ENCODE data around the gene MYLK4.

Gene MYLK4

GRCh38 chr6:2750832-2751231 lies at the start of gene MYLK4:
MYLK4 (minus strand) TSS chr6:2750922; CDS start chr6:2749294, 1,628 bp downstream.
- Histone ChIP-seq H3K27me3 (ENCODE audit: control insufficient read depth in 1 of 2, insufficient read depth in 2 of 2, low read length in 2 of 2) (no peaks in the 10 kb centered on the region), H3K36me3 (ENCODE audit: insufficient read depth, low read length) (no peaks in the 10 kb centered on the region), H3K4me3 (ENCODE audit: low read depth in 1 of 2, low read length in 2 of 2) (peak within 1 kb of the TSS in 1 of 2 donors; percentile 17), H3K4me1 (ENCODE audit: insufficient read depth, low read length) (peaks cover 4% of the 10 kb centered on the region), H3K9me3 (ENCODE audit: low read length) (no peaks in the 10 kb centered on the region), H3K27ac (ENCODE audit: low read depth, low read length) (no peak within 1 kb of the TSS), H3K9ac (ENCODE audit: low read length) (no peak within 1 kb of the TSS)

GRCh38 chr6:2799936-2800527 lies 49.3 kb upstream of the MYLK4 start:
- Histone ChIP-seq H3K4me1 (ENCODE audit: insufficient read depth, low read length) (no peaks in the 10 kb centered on the region), H3K9ac (ENCODE audit: low read length) (no peak overlapping the region), H3K36me3 (ENCODE audit: insufficient read depth, low read length) (no peaks in the 10 kb centered on the region), H3K27me3 (ENCODE audit: control insufficient read depth in 1 of 2, insufficient read depth in 2 of 2, low read length in 2 of 2) (no peaks in the 10 kb centered on the region), H3K4me3 (ENCODE audit: low read depth in 1 of 2, low read length in 2 of 2) (no peak overlapping the region), H3K9me3 (ENCODE audit: low read length) (no peaks in the 10 kb centered on the region), H3K27ac (ENCODE audit: low read depth, low read length) (no peak overlapping the region)

- no peaks in the 10 kb centered on the region for H3K27me3 ChIP-seq (ENCODE audit: control insufficient read depth in 1 of 2, insufficient read depth in 2 of 2, low read length in 2 of 2)
- no peaks in the 10 kb centered on the region for H3K9me3 ChIP-seq (ENCODE audit: low read length)
- H3K4me1 ChIP-seq (ENCODE audit: insufficient read depth, low read length) = no peaks in the 10 kb centered on the region
- no peak overlapping the region for H3K27ac ChIP-seq (ENCODE audit: low read depth, low read length)
- H3K9ac ChIP-seq (ENCODE audit: low read length) = no peak overlapping the region
- H3K36me3 ChIP-seq (ENCODE audit: insufficient read depth, low read length) = no peaks in the 10 kb centered on the region
- H3K4me3 ChIP-seq (ENCODE audit: low read depth in 1 of 2, low read length in 2 of 2) = no peak overlapping the region
Observed at GRCh38 chr6:2798586-2799134, 47.9 kb upstream of the MYLK4 start.

GRCh38 chr6:2797564-2798031 lies 46.9 kb upstream of the MYLK4 start:
- Histone ChIP-seq H3K4me3 (ENCODE audit: low read depth in 1 of 2, low read length in 2 of 2) (no peak overlapping the region), H3K9ac (ENCODE audit: low read length) (no peak overlapping the region), H3K36me3 (ENCODE audit: insufficient read depth, low read length) (no peaks in the 10 kb centered on the region), H3K27ac (ENCODE audit: low read depth, low read length) (no peak overlapping the region), H3K27me3 (ENCODE audit: control insufficient read depth in 1 of 2, insufficient read depth in 2 of 2, low read length in 2 of 2) (no peaks in the 10 kb centered on the region), H3K4me1 (ENCODE audit: insufficient read depth, low read length) (no peaks in the 10 kb centered on the region), H3K9me3 (ENCODE audit: low read length) (no peaks in the 10 kb centered on the region)

- H3K4me1 ChIP-seq (ENCODE audit: insufficient read depth, low read length) = no peaks in the 10 kb centered on the region
- H3K9ac ChIP-seq (ENCODE audit: low read length) = no peak overlapping the region
- H3K27me3 ChIP-seq (ENCODE audit: control insufficient read depth in 1 of 2, insufficient read depth in 2 of 2, low read length in 2 of 2) = no peaks in the 10 kb centered on the region
- H3K27ac ChIP-seq (ENCODE audit: low read depth, low read length) = no peak overlapping the region
- H3K9me3 ChIP-seq (ENCODE audit: low read length) = no peaks in the 10 kb centered on the region
- no peak overlapping the region for H3K4me3 ChIP-seq (ENCODE audit: low read depth in 1 of 2, low read length in 2 of 2)
- no peaks in the 10 kb centered on the region for H3K36me3 ChIP-seq (ENCODE audit: insufficient read depth, low read length)
Observed at GRCh38 chr6:2796861-2797260, 46.1 kb upstream of the MYLK4 start.

GRCh38 chr6:2795956-2796355 lies 45.2 kb upstream of the MYLK4 start:
- Histone ChIP-seq H3K27ac (ENCODE audit: low read depth, low read length) (no peak overlapping the region), H3K27me3 (ENCODE audit: control insufficient read depth in 1 of 2, insufficient read depth in 2 of 2, low read length in 2 of 2) (no peaks in the 10 kb centered on the region), H3K36me3 (ENCODE audit: insufficient read depth, low read length) (no peaks in the 10 kb centered on the region), H3K4me1 (ENCODE audit: insufficient read depth, low read length) (peaks cover 8% of the 10 kb centered on the region), H3K4me3 (ENCODE audit: low read depth in 1 of 2, low read length in 2 of 2) (no peak overlapping the region), H3K9me3 (ENCODE audit: low read length) (no peaks in the 10 kb centered on the region), H3K9ac (ENCODE audit: low read length) (no peak overlapping the region)

GRCh38 chr6:2795162-2795561 lies 44.4 kb upstream of the MYLK4 start:
- H3K36me3 ChIP-seq (ENCODE audit: insufficient read depth, low read length) = no peaks in the 10 kb centered on the region
- no peaks in the 10 kb centered on the region for H3K27me3 ChIP-seq (ENCODE audit: control insufficient read depth in 1 of 2, insufficient read depth in 2 of 2, low read length in 2 of 2)
- H3K4me1 ChIP-seq (ENCODE audit: insufficient read depth, low read length) = peaks cover 16% of the 10 kb centered on the region
- no peak overlapping the region for H3K4me3 ChIP-seq (ENCODE audit: low read depth in 1 of 2, low read length in 2 of 2)
- no peak overlapping the region for H3K27ac ChIP-seq (ENCODE audit: low read depth, low read length)
- H3K9ac ChIP-seq (ENCODE audit: low read length) = no peak overlapping the region
- no peaks in the 10 kb centered on the region for H3K9me3 ChIP-seq (ENCODE audit: low read length)

GRCh38 chr6:2794171-2794730 lies 43.5 kb upstream of the MYLK4 start:
- Histone ChIP-seq H3K4me3 (ENCODE audit: low read depth in 1 of 2, low read length in 2 of 2) (no peak overlapping the region), H3K27ac (ENCODE audit: low read depth, low read length) (no peak overlapping the region), H3K9me3 (ENCODE audit: low read length) (no peaks in the 10 kb centered on the region), H3K36me3 (ENCODE audit: insufficient read depth, low read length) (no peaks in the 10 kb centered on the region), H3K27me3 (ENCODE audit: control insufficient read depth in 1 of 2, insufficient read depth in 2 of 2, low read length in 2 of 2) (no peaks in the 10 kb centered on the region), H3K4me1 (ENCODE audit: insufficient read depth, low read length) (peaks cover 18% of the 10 kb centered on the region), H3K9ac (ENCODE audit: low read length) (no peak overlapping the region)

- H3K9me3 ChIP-seq (ENCODE audit: low read length) = no peaks in the 10 kb centered on the region
- H3K4me1 ChIP-seq (ENCODE audit: insufficient read depth, low read length) = peaks cover 18% of the 10 kb centered on the region
- no peaks in the 10 kb centered on the region for H3K27me3 ChIP-seq (ENCODE audit: control insufficient read depth in 1 of 2, insufficient read depth in 2 of 2, low read length in 2 of 2)
- H3K36me3 ChIP-seq (ENCODE audit: insufficient read depth, low read length) = no peaks in the 10 kb centered on the region
- H3K9ac ChIP-seq (ENCODE audit: low read length) = no peak overlapping the region
- H3K4me3 ChIP-seq (ENCODE audit: low read depth in 1 of 2, low read length in 2 of 2) = no peak overlapping the region
- no peak overlapping the region for H3K27ac ChIP-seq (ENCODE audit: low read depth, low read length)
Observed at GRCh38 chr6:2793534-2794151, 42.9 kb upstream of the MYLK4 start.

- Histone ChIP-seq H3K9ac (ENCODE audit: low read length) (no peak overlapping the region), H3K4me1 (ENCODE audit: insufficient read depth, low read length) (peaks cover 18% of the 10 kb centered on the region), H3K9me3 (ENCODE audit: low read length) (no peaks in the 10 kb centered on the region), H3K27ac (ENCODE audit: low read depth, low read length) (no peak overlapping the region), H3K36me3 (ENCODE audit: insufficient read depth, low read length) (no peaks in the 10 kb centered on the region), H3K27me3 (ENCODE audit: control insufficient read depth in 1 of 2, insufficient read depth in 2 of 2, low read length in 2 of 2) (no peaks in the 10 kb centered on the region), H3K4me3 (ENCODE audit: low read depth in 1 of 2, low read length in 2 of 2) (no peak overlapping the region)
Observed at GRCh38 chr6:2792330-2793110, 41.8 kb upstream of the MYLK4 start.

GRCh38 chr6:2791450-2791974 lies 40.8 kb upstream of the MYLK4 start:
- no peak overlapping the region for H3K4me3 ChIP-seq (ENCODE audit: low read depth in 1 of 2, low read length in 2 of 2)
- no peaks in the 10 kb centered on the region for H3K36me3 ChIP-seq (ENCODE audit: insufficient read depth, low read length)
- peak overlapping the region; percentile 17 for H3K9ac ChIP-seq (ENCODE audit: low read length)
- H3K27me3 ChIP-seq (ENCODE audit: control insufficient read depth in 1 of 2, insufficient read depth in 2 of 2, low read length in 2 of 2) = no peaks in the 10 kb centered on the region
- peak overlapping the region; percentile 35 for H3K27ac ChIP-seq (ENCODE audit: low read depth, low read length)
- peaks cover 18% of the 10 kb centered on the region for H3K4me1 ChIP-seq (ENCODE audit: insufficient read depth, low read length)
- H3K9me3 ChIP-seq (ENCODE audit: low read length) = no peaks in the 10 kb centered on the region
